Activated CD4-positive, alpha-beta T cell treated with anti-CD3 and anti-CD28 coated beads, Interleukin-2, amount 50 U/mL, for 4 hours (primary cell): ENCODE measurements around the gene CSAG1.
"Not testable (repeated sequence)": the region's sequence is repeated elsewhere in the genome, so short reads cannot be mapped to it uniquely, and the experiment has no call there.

Experiments
- DNase-seq, 2 experiments: peaks; one replicate each; pipeline ENCODE4 v3.0.0-alpha.2; 2020

The CSAG1 gene

GRCh38 chrX:152733261-152733975 is at the start of gene CSAG1, which contains the start of gene MAGEA12:
CSAG1 (minus strand) TSS chrX:152733721; CDS start chrX:152732460, 1,261 bp downstream.
MAGEA12 (plus strand) TSS chrX:152733757; CDS start chrX:152736162, 2,405 bp downstream.
- no peak for DNase-seq

- not testable (repeated sequence) for DNase-seq
These were observed 36.2 kb upstream of the CSAG1 start, which contains the start of gene MAGEA6 for GRCh38 chrX:152769549-152770289. MAGEA6 (minus strand) TSS chrX:152769689; CDS start chrX:152767650, 2,039 bp downstream.

- DNase-seq: not testable (repeated sequence)
These were observed 33.0 kb upstream of the CSAG1 start for GRCh38 chrX:152766562-152766961.

GRCh38 chrX:152761582-152761981 is 28.1 kb upstream of the CSAG1 start:
- DNase-seq: not testable (repeated sequence)

- DNase-seq: not testable (repeated sequence)
These were observed 26.0 kb upstream of the CSAG1 start for GRCh38 chrX:152759544-152759943.

- DNase-seq: not testable (repeated sequence)
These were observed 25.4 kb upstream of the CSAG1 start, which contains the start of gene CSAG3 for GRCh38 chrX:152758918-152759317. CSAG3 (plus strand) TSS chrX:152759218.

- DNase-seq: not testable (repeated sequence)
These were observed 21.4 kb upstream of the CSAG1 start for GRCh38 chrX:152754871-152755270.

- DNase-seq: not testable (repeated sequence)
These were observed 20.4 kb upstream of the CSAG1 start, which contains the start of gene MAGEA2 for GRCh38 chrX:152753686-152754650. MAGEA2 (minus strand) TSS chrX:152753842; CDS start chrX:152751363, 2,479 bp downstream.

GRCh38 chrX:152738560-152738959 is 5.0 kb upstream of the CSAG1 start:
- no peak for DNase-seq

GRCh38 chrX:152736528-152736927 is 3.0 kb upstream of the CSAG1 start:
- DNase-seq: not testable (repeated sequence)

- no peak for DNase-seq
These were observed 2.5 kb upstream of the CSAG1 start for GRCh38 chrX:152735860-152736511.

GRCh38 chrX:152735101-152735500 is 1.6 kb upstream of the CSAG1 start:
- no peak for DNase-seq

GRCh38 chrX:152734143-152734858 is 780 bp upstream of the CSAG1 start:
- not testable (repeated sequence) for DNase-seq

- no peak for DNase-seq
These were observed 8.1 kb downstream of the CSAG1 start for GRCh38 chrX:152725409-152725808.

- not testable (repeated sequence) for DNase-seq
These were observed 19.4 kb downstream of the CSAG1 start, which contains the start of gene MAGEA2B for GRCh38 chrX:152713815-152714787. MAGEA2B (plus strand) TSS chrX:152714628; CDS start chrX:152717107, 2,479 bp downstream.

- DNase-seq: not testable (repeated sequence)
These were observed 20.3 kb downstream of the CSAG1 start for GRCh38 chrX:152713195-152713594.

GRCh38 chrX:152709173-152709572 is 24.3 kb downstream of the CSAG1 start, which contains the start of gene CSAG2:
CSAG2 (minus strand) TSS chrX:152709273; CDS start chrX:152709112, 161 bp downstream.
- not testable (repeated sequence) for DNase-seq

- not testable (repeated sequence) for DNase-seq
These were observed 27.0 kb downstream of the CSAG1 start for GRCh38 chrX:152706500-152706899.

- DNase-seq: not testable (repeated sequence)
These were observed 33.1 kb downstream of the CSAG1 start for GRCh38 chrX:152700390-152700789.
